KMS-11 (cell line): ENCODE data around the gene SHANK2.

Experiments
- H2AFZ ChIP-seq: fragments of 200-600 bp; sonication (generic); 2 replicates; pipeline ENCODE4 v1.6.1; 2016; ENCODE audit warnings: antibody characterized with exemption, mixed run types, low read depth
- H3K27ac ChIP-seq: fragments of 200-600 bp; sonication (generic); 2 replicates; pipeline ENCODE4 v1.6.1; 2016; ENCODE audit warnings: mild to moderate bottlenecking, mixed run types
- H3K27me3 ChIP-seq: fragments of 200-600 bp; sonication (generic); 2 replicates; pipeline ENCODE4 v1.6.1; 2017; ENCODE audit warnings: mild to moderate bottlenecking, low read depth, mixed run types, moderate library complexity; ENCODE audit not compliant: insufficient read depth
- H3K36me3 ChIP-seq: fragments of 200-600 bp; sonication (generic); 2 replicates; pipeline ENCODE4 v1.6.1; 2017; ENCODE audit warnings: mild to moderate bottlenecking, mixed run types; ENCODE audit not compliant: insufficient read depth
- H3K4me1 ChIP-seq: fragments of 200-600 bp; sonication (generic); 2 replicates; pipeline ENCODE4 v1.6.1; 2016; ENCODE audit warnings: mild to moderate bottlenecking, low read depth, mixed run types; ENCODE audit not compliant: poor library complexity, severe bottlenecking
- H3K4me2 ChIP-seq: fragments of 200-600 bp; sonication (generic); 2 replicates; pipeline ENCODE4 v1.7.0; 2016; ENCODE audit warnings: mild to moderate bottlenecking, mixed run types
- H3K4me3 ChIP-seq: fragments of 200-600 bp; sonication (generic); IDR thresholded peaks from 2 replicates; pipeline ENCODE4 v1.6.1; 2017; ENCODE audit warnings: low read depth, low read length, mixed read lengths; ENCODE audit not compliant: insufficient read depth
- H3K79me2 ChIP-seq: fragments of 200-600 bp; sonication (generic); 2 replicates; pipeline ENCODE4 v1.6.1; 2016; ENCODE audit warnings: low read depth, mixed run types; ENCODE audit not compliant: insufficient read depth
- H3K9ac ChIP-seq: fragments of 200-600 bp; sonication (generic); 2 replicates; pipeline ENCODE4 v1.6.1; 2016; ENCODE audit warnings: mild to moderate bottlenecking, mixed run types
- H4K20me1 ChIP-seq: fragments of 200-600 bp; sonication (generic); 2 replicates; pipeline ENCODE4 v1.6.1; 2016; ENCODE audit warnings: mild to moderate bottlenecking, mixed run types; ENCODE audit not compliant: insufficient read depth
- TF ChIP-seq, protein P1 (sequence below): fragments of 200-600 bp; sonication (generic); conservative IDR thresholded peaks from 2 replicates; pipeline ENCODE4 v1.6.1; 2017; ENCODE audit warnings: low read depth, mild to moderate bottlenecking, antibody characterized with exemption, low read length, moderate library complexity, mixed read lengths

SHANK2 gene

DNA sequence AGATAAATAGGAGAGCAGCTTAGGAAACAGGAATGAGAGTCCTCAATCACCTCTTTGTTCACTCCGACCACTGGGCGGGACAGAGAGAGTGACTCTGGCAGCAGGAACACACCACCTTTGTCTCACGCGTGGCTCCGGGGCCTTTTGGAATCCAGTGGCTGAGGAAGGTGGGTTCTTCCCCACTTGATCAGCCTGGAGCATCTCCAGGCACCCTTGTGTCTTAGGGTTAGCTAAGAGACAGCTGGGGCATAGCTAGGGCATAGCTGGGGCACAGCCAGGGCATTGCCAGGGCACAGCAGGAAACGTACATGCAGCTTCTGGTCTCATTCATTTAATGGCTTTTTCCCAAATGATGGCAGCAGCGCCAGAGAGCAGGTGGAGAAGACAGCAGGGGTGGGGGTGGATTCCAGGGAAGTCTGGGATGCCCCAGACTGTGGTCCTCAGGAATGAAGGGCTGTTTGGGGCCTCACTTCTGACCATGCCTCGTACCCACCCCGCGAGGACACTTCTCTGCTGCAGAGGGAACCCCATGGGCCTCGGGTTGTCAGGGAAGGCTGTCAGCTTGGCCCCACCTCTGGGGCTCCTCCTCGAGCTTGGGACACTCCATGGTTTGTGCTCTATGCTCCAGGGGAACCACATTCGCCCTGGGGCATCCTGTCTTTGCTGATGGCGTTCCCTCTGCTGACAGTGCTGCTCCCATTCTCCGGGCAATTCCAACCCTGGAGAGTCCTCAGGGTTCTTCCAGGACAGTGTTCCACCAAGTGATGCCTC lies 30.4 kb upstream of the SHANK2 start:
- Histone ChIP-seq H3K27ac (no peak overlapping the region), H2AFZ (no peak overlapping the region), H3K4me2 (no peak overlapping the region), H3K4me1 (no peaks in the 10 kb centered on the region), H3K27me3 (no peaks in the 10 kb centered on the region), H4K20me1 (no peaks in the 10 kb centered on the region), H3K79me2 (no peaks in the 10 kb centered on the region), H3K4me3 (no peak overlapping the region), H3K36me3 (no peaks in the 10 kb centered on the region), H3K9ac (no peak overlapping the region)
- TF ChIP-seq, protein P1, sequence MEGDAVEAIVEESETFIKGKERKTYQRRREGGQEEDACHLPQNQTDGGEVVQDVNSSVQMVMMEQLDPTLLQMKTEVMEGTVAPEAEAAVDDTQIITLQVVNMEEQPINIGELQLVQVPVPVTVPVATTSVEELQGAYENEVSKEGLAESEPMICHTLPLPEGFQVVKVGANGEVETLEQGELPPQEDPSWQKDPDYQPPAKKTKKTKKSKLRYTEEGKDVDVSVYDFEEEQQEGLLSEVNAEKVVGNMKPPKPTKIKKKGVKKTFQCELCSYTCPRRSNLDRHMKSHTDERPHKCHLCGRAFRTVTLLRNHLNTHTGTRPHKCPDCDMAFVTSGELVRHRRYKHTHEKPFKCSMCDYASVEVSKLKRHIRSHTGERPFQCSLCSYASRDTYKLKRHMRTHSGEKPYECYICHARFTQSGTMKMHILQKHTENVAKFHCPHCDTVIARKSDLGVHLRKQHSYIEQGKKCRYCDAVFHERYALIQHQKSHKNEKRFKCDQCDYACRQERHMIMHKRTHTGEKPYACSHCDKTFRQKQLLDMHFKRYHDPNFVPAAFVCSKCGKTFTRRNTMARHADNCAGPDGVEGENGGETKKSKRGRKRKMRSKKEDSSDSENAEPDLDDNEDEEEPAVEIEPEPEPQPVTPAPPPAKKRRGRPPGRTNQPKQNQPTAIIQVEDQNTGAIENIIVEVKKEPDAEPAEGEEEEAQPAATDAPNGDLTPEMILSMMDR = no peak

DNA sequence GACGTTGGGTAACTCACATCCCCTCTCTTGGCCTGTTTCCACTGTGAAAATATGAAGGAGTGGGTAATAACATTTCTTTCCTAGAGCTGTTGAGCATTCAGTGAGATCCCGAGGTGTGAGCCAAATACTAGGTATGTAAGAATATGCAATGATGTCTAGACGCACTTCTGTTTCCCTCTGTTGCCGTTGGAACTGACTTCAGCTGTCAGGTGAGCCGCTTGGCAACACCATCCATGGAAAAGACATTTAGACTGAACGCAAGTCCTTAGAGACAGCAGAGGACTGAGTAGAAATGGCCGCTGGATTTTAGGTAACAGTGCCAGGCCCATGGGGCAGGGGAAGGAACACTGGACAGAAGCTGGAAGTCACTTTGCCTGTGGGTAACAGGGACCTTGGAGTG lies 29.5 kb upstream of the SHANK2 start:
- no peak overlapping the region for H3K9ac ChIP-seq
- H3K4me1 ChIP-seq = no peaks in the 10 kb centered on the region
- no peak overlapping the region for H3K4me2 ChIP-seq
- TF ChIP-seq, protein P1 = no peak
- H3K27me3 ChIP-seq = no peaks in the 10 kb centered on the region
- H3K27ac ChIP-seq = no peak overlapping the region
- H2AFZ ChIP-seq = no peak overlapping the region
- H3K36me3 ChIP-seq = no peaks in the 10 kb centered on the region
- H3K79me2 ChIP-seq = no peaks in the 10 kb centered on the region
- no peak overlapping the region for H3K4me3 ChIP-seq
- H4K20me1 ChIP-seq = no peaks in the 10 kb centered on the region

DNA sequence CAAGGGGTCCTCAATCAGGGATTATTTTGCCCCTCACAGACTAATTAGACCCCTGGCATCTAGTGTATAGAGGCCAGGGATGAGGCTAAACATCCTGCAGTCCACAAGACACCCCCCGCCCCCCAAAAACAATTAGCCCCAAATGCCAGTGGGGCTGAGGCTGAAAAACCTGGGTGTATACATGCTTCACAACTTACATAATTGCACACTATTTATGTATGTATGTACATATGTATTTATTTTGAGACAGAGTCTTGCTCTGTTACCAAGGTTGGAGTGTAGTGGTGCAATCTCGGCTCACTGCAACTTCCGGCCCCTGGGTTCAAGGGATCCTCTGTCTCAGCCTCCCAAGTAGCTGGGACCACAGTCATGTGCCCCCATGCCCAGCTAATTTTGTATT lies 28.8 kb upstream of the SHANK2 start:
- TF ChIP-seq, protein P1 = no peak
- no peaks in the 10 kb centered on the region for H3K79me2 ChIP-seq
- H4K20me1 ChIP-seq = no peaks in the 10 kb centered on the region
- no peaks in the 10 kb centered on the region for H3K4me1 ChIP-seq
- no peak overlapping the region for H2AFZ ChIP-seq
- H3K4me2 ChIP-seq = no peak overlapping the region
- H3K27ac ChIP-seq = no peak overlapping the region
- H3K36me3 ChIP-seq = no peaks in the 10 kb centered on the region
- no peak overlapping the region for H3K9ac ChIP-seq
- H3K4me3 ChIP-seq = no peak overlapping the region
- H3K27me3 ChIP-seq = no peaks in the 10 kb centered on the region

DNA sequence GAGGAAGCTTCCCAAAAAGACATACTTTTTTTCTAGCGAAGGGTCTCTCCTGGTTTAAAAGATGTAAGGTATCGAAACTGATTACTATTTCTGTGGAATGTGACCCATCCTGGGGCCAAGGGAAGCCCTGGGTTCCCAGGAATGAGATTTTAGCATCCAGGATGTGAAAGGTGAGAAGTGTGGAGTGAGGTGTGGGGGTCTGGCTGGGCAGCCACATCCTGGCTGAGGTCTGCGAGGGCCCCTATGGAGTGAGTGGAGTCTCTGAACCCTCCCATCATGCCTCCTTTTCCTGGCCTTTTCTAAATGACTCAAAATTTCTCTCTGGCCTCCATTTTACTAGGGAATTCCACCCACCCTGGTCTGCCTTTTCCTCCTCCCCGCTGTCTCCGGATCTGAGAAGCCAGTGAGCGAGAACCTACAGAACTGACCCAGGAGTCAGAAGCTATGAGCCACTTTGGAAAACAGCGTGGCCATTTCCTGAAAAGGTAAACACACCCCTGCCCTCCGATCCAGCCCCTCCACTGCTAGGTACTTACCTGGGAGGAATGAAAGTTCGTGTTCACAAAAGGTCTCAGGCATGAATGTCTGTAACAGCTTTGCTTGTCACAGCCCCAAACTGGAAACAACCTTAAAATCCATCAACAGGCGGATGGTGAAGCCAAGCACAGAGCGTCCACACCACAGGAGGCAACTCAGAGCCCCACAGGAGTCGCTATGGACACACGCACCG lies 27.7 kb upstream of the SHANK2 start:
- TF ChIP-seq, protein P1 = no peak
- no peaks in the 10 kb centered on the region for H3K27me3 ChIP-seq
- no peaks in the 10 kb centered on the region for H3K79me2 ChIP-seq
- H3K9ac ChIP-seq = no peak overlapping the region
- H3K4me2 ChIP-seq = no peak overlapping the region
- no peaks in the 10 kb centered on the region for H4K20me1 ChIP-seq
- no peak overlapping the region for H3K4me3 ChIP-seq
- no peak overlapping the region for H3K27ac ChIP-seq
- no peaks in the 10 kb centered on the region for H3K4me1 ChIP-seq
- no peak overlapping the region for H2AFZ ChIP-seq
- H3K36me3 ChIP-seq = no peaks in the 10 kb centered on the region
